GM19043 (cell line): ENCODE measurements around the gene VARS1.
A peak's percentile ranks its signal among the peaks of the same experiment; 100 is the strongest.
"Not testable (repeated sequence)": the region's sequence is repeated elsewhere in the genome, so short reads cannot be mapped to it uniquely, and the experiment has no call there.

Experiments used
- ATAC-seq: cut with Tn5 transposase; IDR thresholded peaks from one replicate; pipeline ENCODE4 v1.9.1; 2021; ENCODE audit warnings: low read depth; ENCODE audit not compliant: unreplicated experiment

The VARS1 gene

GRCh38 chr6:31794866-31795615, 511 bp downstream of the VARS1 start:
- ATAC-seq: no peak

GRCh38 chr6:31794294-31794865, 1.2 kb downstream of the VARS1 start:
- no peak for ATAC-seq

GRCh38 chr6:31793927-31794245, 1.7 kb downstream of the VARS1 start:
- ATAC-seq: not testable (repeated sequence)

- no peak for ATAC-seq
Observed at GRCh38 chr6:31792761-31793171, 2.8 kb downstream of the VARS1 start.

- ATAC-seq: no peak
Observed at GRCh38 chr6:31792090-31792374, 3.5 kb downstream of the VARS1 start.

GRCh38 chr6:31791324-31792089, 4.0 kb downstream of the VARS1 start:
- no peak for ATAC-seq

GRCh38 chr6:31785475-31785874, 10.1 kb downstream of the VARS1 start:
- ATAC-seq: no peak

- ATAC-seq: no peak
Observed at GRCh38 chr6:31784098-31784925, 11.2 kb downstream of the VARS1 start.

GRCh38 chr6:31782126-31782855, 13.3 kb downstream of the VARS1 start:
- no peak for ATAC-seq

GRCh38 chr6:31781244-31782125, 14.1 kb downstream of the VARS1 start:
- no peak for ATAC-seq

- no peak for ATAC-seq
Observed at GRCh38 chr6:31780507-31781243, 14.9 kb downstream of the VARS1 start.

- no peak for ATAC-seq
Observed at GRCh38 chr6:31779908-31780307, 15.6 kb downstream of the VARS1 start.

GRCh38 chr6:31778999-31779885, 16.3 kb downstream of the VARS1 start:
- no peak for ATAC-seq

- no peak for ATAC-seq
Observed at GRCh38 chr6:31778193-31778592, 17.4 kb downstream of the VARS1 start.

GRCh38 chr6:31777667-31778050, 17.9 kb downstream of the VARS1 start:
- no peak for ATAC-seq

GRCh38 chr6:31776989-31777666, 18.4 kb downstream of the VARS1 start, which contains the start of gene VWA7:
Gene VWA7 (minus strand): TSS chr6:31777328. CDS start chr6:31776779, 549 bp downstream.
- ATAC-seq: peak; percentile 75

GRCh38 chr6:31776485-31776988, 19.0 kb downstream of the VARS1 start:
- no peak for ATAC-seq
